PC-3 (cell line): ENCODE results near the gene CACNA1A.

ENCODE experiments used
- EZH2 ChIP-seq: fragments of 300-600 bp; sonication (generic); IDR thresholded peaks from one replicate; pipeline ENCODE4 v1.6.1; 2017; ENCODE audit warnings: antibody characterized with exemption, mild to moderate bottlenecking, low read length; ENCODE audit not compliant: unreplicated experiment
- TF ChIP-seq, protein P1 (sequence below): fragments of 300-600 bp; sonication (generic); conservative IDR thresholded peaks from 2 replicates; pipeline ENCODE4 v1.5.1; 2017; ENCODE audit warnings: antibody characterized with exemption, low read depth, mild to moderate bottlenecking, low read length

DNA sequence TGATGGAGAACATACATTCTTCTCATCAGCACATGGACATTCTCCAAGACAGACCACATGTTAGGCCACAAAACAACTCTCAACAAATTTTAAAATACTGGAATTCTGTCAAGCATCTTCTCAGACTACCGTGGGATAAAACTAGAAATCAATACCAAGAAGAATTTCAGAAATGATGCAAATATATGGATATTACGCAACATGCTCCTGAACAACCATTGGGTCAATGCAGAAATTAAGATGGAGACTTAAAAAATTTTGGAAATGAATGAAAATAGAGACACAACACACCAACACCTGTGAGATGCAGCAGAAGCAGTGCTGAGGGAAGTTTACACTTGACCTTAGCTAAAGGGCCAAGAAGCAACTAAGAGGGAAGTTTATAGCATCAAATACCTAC is 162.8 kb downstream of the CACNA1A start:
- no peak for TF ChIP-seq EZH2
- TF ChIP-seq, protein P1, sequence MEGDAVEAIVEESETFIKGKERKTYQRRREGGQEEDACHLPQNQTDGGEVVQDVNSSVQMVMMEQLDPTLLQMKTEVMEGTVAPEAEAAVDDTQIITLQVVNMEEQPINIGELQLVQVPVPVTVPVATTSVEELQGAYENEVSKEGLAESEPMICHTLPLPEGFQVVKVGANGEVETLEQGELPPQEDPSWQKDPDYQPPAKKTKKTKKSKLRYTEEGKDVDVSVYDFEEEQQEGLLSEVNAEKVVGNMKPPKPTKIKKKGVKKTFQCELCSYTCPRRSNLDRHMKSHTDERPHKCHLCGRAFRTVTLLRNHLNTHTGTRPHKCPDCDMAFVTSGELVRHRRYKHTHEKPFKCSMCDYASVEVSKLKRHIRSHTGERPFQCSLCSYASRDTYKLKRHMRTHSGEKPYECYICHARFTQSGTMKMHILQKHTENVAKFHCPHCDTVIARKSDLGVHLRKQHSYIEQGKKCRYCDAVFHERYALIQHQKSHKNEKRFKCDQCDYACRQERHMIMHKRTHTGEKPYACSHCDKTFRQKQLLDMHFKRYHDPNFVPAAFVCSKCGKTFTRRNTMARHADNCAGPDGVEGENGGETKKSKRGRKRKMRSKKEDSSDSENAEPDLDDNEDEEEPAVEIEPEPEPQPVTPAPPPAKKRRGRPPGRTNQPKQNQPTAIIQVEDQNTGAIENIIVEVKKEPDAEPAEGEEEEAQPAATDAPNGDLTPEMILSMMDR = no peak
